HG02938 (cell line): ENCODE data around the gene CASP3.
A peak's percentile ranks its signal among the peaks of the same experiment; 100 is the strongest.
"Not testable (repeated sequence)": the region's sequence is repeated elsewhere in the genome, so short reads cannot be mapped to it uniquely, and the experiment has no call there.

ENCODE experiments used
- ATAC-seq: cut with Tn5 transposase; IDR thresholded peaks from one replicate; pipeline ENCODE4 v1.9.1; 2021; ENCODE audit warnings: mild to moderate bottlenecking, moderate library complexity; ENCODE audit not compliant: unreplicated experiment

CASP3 gene

DNA sequence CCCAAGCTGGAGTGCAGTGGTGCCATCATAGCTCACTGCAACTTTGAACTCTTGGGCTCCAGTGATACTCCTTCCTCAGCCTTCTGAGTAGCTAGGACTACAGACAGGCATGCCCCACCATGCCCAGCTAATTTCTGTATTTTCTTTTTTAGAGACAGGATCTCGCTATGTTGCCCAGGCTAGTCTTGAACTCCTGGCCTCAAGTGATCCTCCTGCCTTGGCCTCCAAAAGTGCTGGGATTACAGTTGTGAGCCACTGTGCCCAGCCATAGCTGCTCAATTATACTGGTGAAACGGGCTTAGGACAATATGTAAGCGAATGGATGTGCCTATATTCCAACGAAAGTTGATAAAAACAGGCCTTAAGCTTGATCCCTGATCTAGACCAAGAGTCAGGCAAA lies 13.1 kb downstream of the CASP3 start:
- ATAC-seq, result no peak

DNA sequence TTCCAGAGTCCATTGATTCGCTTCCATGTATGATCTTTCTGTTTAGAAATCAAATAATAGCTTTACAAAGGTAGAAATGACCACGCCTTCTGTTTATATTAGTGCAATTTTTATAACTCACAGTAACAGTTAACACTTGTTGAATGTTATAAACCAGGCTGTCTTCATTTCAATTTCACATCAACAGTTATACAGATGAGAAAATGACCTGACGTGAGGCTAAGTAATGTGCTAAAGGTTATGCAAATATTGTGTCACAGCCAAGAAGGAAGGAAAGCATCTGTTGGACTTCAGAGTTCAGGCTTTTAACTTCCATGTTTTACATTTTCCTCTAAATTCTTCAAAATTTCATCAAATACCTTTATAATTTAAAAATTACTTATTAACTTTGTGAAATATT lies 13.9 kb downstream of the CASP3 start:
- no peak for ATAC-seq

DNA sequence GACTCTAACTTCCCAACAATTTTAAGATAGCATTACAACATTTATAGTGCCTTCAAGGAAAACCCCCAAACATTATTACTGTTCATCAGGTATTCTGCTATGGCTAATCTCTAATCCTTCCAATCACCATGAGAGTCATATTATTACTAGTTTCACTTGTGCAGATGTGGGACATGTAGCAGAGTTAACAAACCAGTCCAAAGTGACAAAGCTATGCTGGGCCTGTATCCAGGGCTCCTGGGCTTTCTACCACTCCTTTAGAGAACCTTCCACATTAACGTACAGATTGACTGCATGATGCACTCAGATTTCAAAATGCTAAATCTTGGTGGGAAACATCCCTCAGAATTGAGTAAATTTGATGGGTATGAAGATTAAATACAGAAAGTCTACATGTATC lies 16.4 kb downstream of the CASP3 start:
- no peak for ATAC-seq

DNA sequence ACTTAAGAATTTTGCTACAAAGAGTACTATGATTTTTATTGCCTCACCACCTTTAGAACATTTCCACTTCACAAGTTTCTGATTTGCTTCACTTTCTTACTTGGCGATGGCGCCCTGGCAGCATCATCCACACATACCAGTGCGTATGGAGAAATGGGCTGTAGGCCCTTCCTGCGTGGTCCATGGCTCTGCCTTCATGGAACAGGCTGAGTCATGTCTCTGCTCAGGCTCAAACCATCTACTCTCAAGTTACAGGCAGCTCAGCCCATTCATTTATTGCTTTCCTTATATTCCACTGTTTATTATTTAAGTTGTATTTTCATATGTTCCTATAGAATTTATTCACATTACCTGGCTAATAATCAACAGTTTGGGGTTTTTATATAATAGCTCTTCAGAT lies 21.1 kb downstream of the CASP3 start:
- ATAC-seq, result no peak

DNA sequence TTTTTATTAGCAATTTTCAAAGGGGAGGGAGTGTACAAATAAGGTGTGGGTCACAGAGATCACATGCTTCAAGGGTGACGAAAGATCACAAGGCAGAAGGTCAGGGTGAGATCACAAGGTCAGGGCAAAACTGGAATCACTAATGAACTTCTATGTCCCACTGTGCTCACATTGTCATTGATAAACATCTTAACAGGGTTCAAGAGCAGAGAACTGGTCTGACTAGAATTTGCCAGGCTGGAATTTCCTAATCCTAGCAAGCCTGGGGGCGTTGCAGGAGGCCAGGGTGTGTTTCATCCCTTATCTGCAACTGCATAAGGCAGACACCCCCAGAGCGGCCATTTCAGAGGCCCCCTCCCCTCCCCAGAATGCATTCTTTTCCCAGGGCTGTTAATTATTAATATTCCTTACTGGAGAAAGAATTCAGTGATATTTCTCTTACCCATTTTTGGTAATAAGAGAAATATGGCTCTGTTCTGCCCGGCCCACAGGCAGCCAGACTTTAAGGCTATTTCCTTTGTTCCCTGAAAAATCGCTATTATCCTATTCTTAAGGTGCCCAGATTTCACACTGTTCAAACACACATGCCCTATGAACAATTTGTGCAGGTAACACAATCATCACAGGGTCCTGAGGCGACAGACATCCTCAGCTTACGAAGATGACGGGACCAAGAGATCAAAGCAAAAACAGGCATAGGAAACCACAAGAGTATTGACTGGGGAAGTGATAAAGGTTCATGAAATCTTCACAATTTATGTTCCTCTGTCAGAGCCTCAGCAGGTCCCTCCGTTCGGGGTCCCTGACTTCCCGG lies 23.3 kb downstream of the CASP3 start:
- ATAC-seq, result not testable (repeated sequence)

DNA sequence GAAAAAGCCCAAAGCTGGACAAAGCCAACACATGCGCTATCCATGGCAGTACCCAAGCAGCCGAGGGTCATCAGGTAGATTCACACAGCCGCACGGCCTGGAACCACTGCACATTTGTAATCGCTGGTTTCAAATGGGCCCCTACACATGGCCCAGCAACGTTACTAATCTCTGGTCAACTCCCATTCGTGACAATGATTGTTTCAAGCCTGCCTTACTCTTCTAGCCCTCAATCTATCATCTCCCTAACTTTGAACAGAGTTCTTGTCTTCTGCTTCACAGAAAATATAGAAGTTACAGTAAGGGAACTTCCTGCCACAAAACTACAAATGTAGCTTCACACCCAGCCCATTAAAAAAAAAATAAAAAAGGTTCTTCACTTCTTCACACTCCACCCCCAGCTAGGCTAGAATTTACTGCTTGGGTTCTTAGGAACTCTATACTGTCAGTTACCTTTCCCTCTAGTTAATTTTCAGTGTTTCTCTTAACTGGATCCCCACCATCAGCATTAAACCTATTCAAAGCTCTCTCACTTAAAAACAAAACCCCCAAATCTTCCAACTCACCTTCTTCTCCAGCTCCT lies 24.2 kb downstream of the CASP3 start:
- ATAC-seq, result no peak

DNA sequence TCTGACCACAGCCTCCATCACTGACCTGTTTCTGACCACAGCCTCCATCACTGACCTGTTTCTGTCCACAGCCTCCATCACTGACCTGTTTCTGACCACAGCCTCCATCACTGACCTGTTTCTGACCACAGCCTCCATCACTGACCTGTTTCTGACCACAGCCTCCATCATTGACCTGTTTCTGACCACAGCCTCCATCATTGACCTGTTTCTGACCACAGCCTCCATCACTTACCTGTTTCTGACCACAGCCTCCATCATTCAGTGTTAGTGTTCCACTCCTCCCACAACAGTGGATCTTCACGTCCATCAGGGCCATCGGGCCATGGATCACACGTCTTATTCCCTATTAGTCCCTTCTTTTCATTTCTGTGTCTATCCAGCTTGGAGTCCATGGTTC lies 24.7 kb downstream of the CASP3 start:
- ATAC-seq, result not testable (repeated sequence)

DNA sequence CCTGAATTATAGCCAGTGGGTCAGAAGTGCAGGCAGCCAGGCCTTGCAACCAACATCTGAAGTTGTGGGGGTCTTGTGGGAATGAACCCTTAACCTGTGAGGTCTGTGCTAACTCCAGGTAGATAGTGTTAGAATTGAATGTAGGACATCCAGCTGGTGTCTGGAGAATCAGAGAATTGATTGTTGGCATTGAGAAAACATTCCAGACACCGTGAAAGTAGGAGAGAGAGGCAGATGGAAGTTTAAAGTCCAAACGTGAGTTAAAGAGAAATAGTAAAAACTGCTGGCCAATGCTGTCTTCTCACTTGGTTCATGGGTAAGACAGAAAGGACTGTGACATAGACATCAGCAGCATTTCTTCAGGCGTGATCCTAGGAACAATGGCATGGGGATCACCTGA lies 27.7 kb downstream of the CASP3 start:
- ATAC-seq, result no peak

DNA sequence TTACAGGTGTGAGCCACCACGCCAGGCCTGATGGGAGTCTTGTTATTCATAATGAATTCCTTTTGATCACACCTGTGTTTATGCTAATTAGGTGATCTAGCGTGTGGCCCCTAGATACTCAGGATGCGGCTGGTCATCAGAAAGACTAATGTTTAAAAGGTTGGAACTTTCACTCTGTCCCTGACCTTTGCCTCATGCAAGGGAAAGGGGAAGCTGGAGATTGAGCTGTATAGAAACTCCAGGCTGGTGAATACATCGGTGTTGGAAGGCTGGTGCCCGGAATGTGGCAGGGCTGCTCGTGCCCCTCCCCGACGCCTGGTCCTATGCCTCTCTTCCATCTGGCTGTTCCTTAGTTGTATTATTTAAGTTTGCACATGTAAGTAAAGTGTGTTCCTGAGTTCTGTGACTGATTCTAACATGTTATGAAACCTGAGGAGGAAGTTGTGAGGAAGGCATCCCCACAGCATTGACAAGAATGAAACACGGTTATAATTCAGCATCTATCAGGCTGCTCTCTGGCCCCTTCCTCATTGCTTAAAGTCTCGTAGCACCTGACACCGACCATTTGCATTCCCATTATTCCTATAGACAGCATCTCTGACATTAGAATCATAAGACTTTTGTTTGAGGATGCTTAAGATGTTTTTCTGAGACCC lies 28.9 kb downstream of the CASP3 start:
- no peak for ATAC-seq

DNA sequence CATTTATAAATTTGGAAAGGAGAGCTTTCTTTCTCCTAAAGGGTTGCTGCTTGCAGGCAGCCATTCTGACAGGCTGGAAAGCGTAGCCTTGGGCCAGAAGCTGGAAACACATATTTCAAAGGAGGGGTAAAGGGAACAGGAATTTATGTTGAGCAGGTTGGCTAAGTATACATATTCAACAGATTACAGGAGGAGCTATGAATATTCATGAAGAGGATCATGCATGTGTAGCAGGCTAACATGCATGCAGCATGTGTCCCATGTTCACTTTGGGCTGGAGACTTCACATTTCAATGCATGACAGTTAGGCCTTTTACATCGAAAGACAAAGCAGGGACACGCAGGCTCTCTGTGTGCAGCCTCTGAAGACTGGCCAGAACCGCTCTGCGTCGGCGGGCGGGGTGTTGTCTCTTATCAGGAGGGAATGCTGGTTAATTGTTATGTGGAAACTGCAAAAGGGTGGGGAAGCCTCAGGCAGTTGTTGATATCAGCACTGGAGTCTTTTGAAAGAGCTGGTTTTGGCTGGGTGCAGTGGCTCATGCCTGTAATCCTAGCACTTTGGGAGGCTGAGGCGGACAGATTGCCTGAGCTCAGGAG lies 31.5 kb downstream of the CASP3 start:
- ATAC-seq, result no peak

DNA sequence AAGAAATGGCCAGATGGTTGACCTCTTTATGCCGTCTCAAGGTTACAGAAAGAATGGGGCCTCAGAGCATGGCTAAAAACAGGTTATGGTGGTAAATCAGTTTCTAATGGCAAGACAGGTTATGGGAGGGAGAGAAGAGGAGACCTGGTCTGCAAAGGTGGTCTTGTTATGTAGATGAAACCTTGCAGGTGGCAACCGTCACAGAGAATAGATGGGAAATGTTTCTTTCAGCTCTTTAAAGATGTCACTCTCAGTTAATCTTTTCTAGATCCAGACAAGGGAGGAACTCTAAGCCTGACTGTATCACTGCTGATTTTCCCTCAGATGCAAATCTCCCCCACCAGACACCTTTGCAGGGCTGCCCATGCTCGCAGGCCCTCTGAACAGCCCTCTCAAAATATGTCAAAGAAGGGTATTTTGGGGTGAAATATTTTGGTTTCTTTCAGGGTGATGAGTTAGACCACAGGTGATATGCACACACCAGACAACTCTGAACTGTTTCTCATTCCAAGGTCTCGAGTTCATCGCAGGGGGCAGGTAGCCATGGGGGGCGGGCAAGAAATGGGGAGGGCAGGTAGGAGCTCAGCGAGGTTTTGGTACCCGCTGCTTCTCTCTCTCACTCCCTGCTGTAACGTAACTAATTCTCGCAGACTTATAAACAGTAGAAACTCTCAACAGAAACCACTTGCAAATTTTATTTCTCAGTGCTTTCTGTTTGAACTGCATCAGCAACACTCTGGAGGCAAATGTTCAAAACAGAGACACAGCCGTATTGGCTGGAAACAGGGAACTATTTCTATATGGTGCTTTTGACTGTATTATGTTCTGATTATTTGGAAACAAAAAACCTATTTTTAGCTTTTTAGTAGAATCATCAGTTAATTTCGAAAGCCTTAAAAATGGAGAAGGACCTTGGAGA lies 32.4 kb downstream of the CASP3 start:
- ATAC-seq, result peak; percentile 87

DNA sequence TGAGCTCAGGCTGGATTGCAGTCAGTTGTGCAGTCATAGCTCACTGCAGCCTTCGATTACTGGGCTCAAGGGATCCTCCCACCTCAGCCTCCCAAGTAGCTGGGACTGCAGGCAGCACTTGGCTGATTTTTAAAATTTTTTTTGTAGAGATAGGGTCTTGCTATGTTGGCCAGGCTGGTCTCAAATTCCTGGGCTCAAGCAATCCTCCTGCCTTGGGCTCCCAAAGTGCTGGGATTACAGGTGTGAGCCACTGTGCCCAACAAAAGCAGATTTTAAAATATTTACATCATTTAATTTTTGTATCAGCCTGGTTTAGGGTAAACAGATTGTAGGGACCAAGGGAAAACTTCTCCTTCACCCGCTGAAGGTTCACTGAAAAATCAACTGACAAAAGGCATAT lies 33.1 kb downstream of the CASP3 start:
- not testable (repeated sequence) for ATAC-seq

DNA sequence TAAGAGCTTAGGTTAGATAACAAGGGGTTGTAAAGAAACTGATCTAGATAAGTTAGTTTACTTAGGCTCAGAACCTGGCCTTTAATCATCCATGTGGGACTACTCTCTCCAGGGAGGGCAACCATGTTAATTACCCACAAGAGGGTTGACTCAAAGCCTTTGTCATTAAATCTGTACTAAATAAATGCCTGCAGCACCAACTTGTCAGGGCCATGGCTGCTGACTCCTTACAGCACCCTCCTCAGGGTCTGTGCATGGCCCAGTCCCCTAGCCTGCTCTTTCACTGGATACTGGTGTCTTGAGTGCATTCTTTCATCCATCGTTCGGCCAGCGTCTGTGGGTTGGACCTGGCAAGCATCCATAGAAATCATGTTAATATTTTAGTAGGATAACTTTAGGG lies 34.7 kb downstream of the CASP3 start:
- no peak for ATAC-seq

DNA sequence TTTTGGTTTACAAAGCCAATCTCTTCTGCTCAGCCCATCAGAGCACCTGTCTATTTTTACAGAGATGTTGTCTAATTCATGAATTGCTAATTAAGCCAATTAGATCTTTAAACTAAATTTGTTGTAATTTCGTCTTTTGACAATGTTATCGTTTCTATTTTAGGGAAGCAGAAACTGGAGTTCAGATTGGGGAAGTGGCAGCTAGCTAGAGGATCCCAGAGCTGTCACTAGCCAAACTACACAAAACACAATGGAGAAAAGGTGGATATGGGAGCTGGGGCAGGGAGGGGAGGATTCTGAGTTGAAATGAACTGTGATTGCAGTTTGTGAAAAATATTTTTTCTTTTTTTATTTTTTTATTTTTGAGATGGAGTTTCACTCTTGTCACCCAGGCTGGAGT lies 35.8 kb downstream of the CASP3 start:
- no peak for ATAC-seq

DNA sequence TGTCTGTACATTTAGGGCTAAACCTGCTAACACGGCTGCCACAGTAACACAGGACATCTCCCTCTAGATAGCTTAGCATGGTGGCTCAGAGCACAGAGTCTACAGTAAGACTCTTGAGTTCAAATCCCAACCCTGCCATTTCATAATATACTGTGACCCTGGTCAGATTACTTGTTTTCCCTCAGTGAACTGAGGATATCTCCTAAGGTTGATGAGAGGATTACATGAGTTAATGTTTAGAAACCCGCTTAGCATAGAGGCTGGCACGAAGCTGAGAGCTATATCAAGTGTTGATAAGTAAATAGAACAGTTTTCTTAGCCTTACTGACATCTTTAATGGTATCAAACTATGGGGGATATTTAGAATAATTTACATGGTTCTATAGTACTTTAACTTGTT lies 37.2 kb downstream of the CASP3 start:
- ATAC-seq, result no peak

DNA sequence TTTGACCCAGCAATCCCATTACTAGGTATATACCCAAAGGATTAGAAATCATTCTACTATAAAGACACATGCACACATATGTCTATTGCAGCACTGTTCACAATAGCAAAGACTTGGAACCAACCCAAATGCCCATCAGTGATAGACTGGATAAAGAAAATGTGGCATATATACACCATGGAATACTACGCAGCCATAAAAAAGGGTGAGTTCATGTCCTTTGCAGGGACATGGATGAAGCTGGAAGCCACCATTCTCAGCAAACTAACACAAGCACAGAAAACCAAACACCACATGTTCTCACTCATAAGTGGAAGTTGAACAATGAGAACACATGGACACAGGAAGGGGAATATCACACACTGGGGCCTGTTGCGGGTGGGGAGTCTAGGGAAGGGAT lies 41.8 kb downstream of the CASP3 start:
- ATAC-seq, result not testable (repeated sequence)

DNA sequence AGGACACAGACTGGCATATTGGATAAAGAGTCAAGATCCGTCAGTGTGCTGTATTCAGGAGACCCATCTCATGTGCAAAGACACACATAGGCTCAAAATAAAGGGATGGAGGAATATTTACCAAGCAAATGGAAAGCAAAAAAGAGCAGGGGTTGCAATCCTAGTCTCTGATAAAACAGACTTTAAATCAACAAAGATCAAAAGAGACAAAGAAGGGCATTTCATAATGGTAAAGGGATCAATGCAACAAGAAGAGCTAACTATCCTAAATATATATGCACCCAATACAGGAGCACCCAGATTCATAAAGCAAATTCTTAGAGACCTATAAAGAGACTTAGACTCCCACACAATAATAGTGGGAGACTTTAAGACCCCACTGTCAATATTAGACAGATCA lies 46.4 kb downstream of the CASP3 start:
- not testable (repeated sequence) for ATAC-seq

DNA sequence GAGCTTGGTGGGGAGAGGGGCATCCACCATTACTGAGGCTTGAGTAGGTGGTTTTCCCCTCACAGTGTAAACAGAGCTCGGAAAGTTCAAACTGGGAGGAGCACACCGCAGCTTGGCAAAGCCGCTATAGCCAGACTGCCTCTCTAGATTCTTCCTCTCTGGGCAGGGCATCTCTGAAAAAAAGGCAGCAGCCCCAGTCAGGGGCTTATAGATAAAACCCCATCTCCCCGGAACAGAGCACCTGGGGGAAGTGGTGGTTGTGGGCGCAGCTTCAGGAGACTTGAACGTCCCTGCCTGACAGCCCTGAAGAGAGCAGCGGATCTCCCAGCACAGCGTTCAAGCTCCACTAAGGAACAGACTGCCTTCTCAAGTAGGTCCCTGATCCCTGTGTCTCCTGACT lies 48.3 kb downstream of the CASP3 start:
- not testable (repeated sequence) for ATAC-seq

DNA sequence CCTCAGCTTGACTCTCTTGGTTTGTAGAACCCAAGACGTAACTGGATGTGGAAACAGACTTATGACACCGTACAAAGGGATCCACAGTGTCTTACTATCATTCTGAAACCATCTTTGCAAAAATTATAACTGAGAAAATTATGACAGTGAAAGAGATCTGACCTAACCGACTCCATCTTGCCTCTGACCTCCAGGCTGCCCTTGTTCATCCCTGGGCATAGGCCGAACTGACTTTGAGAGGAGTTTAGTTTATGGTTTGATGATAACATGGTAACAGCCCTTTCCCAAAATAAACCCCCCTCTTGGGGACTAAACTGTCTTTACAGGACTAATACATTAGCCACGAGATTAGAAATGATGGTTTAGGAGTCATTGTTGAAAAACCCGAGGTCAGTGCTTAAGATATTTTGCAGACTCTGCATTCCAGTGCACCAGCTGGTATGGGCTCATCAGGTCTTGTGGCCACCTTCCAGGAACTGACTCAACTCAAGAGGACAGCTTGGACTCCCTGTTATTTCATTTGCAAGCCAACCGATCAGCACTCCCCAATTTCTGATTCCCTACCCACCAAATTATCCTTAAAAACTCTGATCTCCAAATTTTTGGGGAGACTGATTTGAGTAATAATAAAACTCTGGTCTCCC lies 49.6 kb downstream of the CASP3 start:
- no peak for ATAC-seq

DNA sequence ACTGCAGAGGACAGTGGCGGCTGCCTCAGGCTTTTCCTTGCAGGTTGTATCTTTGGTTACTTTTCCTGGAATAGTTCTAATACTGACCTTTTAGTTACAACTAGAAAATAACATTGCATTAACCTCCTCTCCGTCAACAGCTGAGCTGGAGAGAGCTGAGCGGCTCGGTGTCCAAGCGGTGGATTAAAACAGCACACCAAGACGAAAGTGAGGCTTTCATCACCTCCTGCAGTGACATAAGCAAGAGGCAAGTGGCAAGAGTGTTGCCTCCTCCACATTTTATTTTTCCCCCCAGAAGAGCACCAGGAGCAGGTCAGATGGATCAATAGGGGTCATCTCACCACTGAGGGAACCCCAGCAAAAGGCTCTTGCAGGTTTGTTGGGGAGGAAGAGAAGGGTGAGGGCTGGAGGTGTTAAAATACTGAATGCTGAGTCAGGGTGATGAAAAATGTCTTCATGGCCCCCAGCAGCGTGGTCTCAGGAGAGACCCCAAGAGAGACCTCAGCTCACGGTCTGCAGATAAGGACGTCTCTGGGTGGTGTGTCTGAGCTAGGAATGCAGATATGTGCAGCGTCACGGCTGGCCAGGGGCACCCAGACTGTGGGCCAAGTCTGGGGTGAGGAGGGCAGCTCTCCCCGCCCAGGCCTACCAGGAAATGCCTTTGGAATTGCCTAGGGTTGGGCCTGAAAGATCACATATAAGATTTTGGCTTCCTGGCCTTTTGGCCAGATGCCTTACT lies 50.3 kb downstream of the CASP3 start:
- no peak for ATAC-seq
